ENCODE results near the gene ITGA4.

ITGA4 gene

DNA sequence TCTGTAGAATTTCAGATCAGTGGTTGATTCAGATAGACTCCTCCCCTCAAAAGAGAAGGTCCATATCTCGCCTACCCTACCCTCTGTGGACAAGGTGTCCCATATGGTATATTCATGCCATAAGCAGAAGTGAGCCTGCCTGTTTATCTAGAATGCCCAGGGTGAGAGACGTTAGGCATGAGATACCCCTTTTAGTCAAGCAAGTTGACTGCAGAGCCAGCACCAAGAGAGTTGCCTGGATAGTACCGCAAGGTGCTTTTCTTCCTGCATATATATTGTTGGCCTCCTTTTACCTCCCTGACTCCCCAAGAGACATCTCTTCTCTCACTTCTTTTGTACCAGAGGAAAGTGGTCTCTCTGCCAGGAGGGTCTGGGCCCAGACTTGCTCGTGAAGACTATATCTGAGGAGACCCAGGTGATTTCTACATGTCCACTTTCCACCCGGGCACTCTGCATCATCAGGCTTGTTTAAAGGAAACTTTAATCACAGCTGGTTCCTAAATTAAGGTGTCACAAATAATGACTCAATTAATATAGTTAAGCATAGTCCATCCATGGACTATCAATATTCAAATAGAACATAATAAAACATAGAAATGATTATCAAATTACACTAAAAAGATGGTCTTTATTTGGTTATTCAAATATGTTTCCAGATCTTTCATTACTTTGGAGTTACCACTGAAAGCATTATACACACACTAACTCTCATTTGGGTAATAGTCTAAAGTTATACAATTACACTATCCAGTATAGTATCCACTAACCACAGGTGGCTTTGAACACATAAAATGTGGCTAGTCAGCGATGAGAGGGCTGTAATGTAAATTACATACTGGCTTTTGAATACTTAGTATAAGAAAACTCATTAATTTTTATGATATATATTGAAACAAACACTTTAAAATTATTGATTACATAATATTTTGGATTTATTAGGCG, 4.1 kb downstream of the ITGA4 start:
- no peak overlapping the region for H3K9ac ChIP-seq (ENCODE audit: low read depth, low read length)
- H3K4me3 ChIP-seq (ENCODE audit: low read length), result no peak overlapping the region
- H3K27me3 ChIP-seq (ENCODE audit: control insufficient read depth, insufficient read depth, low read length), result no peaks in the 10 kb centered on the region
- no peaks in the 10 kb centered on the region for H3K9me3 ChIP-seq (replicated peaks; ENCODE audit: low read length)
- peaks cover 37% of the 10 kb centered on the region for H3K4me1 ChIP-seq (ENCODE audit: control insufficient read depth, insufficient read depth, low read length)
- H3K36me3 ChIP-seq (ENCODE audit: insufficient read depth, low read length), result no peaks in the 10 kb centered on the region
- H3K4me2 ChIP-seq (ENCODE audit: low read length), result no peak overlapping the region

DNA sequence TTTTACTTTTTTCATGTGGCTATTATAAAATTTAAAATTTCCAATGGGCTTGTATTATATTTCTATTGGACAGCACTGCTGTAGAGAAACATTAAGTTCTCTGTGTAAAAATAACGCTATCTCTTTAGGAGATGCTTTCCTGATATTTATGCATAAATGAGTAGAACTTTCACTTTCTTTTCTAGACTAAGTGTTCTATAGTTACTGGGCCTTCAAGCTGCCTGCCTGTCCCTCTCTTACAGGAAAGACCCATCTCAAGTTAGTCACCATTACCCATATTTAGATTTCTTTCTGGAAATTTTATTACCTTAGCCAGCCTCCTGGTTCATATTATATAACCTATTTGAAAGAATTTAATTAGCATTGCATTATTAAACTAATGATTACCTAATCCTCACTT, 4.8 kb downstream of the ITGA4 start:
- Histone ChIP-seq H3K4me1 (ENCODE audit: control insufficient read depth, insufficient read depth, low read length) (peaks cover 33% of the 10 kb centered on the region), H3K4me2 (ENCODE audit: low read length) (no peak overlapping the region), H3K9me3 (replicated peaks; ENCODE audit: low read length) (no peaks in the 10 kb centered on the region), H3K9ac (ENCODE audit: low read depth, low read length) (no peak overlapping the region), H3K36me3 (ENCODE audit: insufficient read depth, low read length) (no peaks in the 10 kb centered on the region), H3K27me3 (ENCODE audit: control insufficient read depth, insufficient read depth, low read length) (no peaks in the 10 kb centered on the region), H3K4me3 (ENCODE audit: low read length) (no peak overlapping the region)

DNA sequence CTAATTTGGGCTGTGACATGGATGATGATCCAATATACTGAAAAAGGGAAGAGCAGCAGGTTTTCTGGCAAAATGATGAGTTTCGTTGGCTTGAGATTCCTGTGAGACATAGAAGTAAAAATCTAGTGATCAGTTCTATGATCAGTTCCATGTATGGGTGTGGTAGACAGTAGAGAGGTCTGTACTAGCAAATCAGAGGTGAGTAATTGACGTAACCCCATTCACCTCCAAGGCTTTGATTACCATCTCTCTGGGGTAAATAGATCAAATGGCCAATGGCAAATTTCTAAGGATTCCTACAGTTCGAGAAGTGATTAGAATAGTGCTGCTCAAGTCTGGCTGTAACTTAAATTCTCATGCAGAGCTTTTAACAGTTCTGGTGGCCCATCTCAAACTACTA, 6.4 kb downstream of the ITGA4 start:
- Histone ChIP-seq H3K9ac (ENCODE audit: low read depth, low read length) (no peak overlapping the region), H3K4me3 (ENCODE audit: low read length) (no peak overlapping the region)

GRCh38 chr2:181464966-181465365, 7.8 kb downstream of the ITGA4 start:
- Histone ChIP-seq H3K4me1 (ENCODE audit: control insufficient read depth, insufficient read depth, low read length) (peaks cover 16% of the 10 kb centered on the region), H3K27me3 (ENCODE audit: control insufficient read depth, insufficient read depth, low read length) (no peaks in the 10 kb centered on the region), H3K4me2 (ENCODE audit: low read length) (no peak overlapping the region), H3K9ac (ENCODE audit: low read depth, low read length) (no peak overlapping the region), H3K9me3 (replicated peaks; ENCODE audit: low read length) (no peaks in the 10 kb centered on the region), H3K4me3 (ENCODE audit: low read length) (no peak overlapping the region), H3K36me3 (ENCODE audit: insufficient read depth, low read length) (no peaks in the 10 kb centered on the region)

More for the DNA sequence above, 6.4 kb downstream of the ITGA4 start:
- H3K9me3 ChIP-seq (replicated peaks; ENCODE audit: low read length), result no peaks in the 10 kb centered on the region
- peaks cover 27% of the 10 kb centered on the region for H3K4me1 ChIP-seq (ENCODE audit: control insufficient read depth, insufficient read depth, low read length)
- H3K36me3 ChIP-seq (ENCODE audit: insufficient read depth, low read length), result no peaks in the 10 kb centered on the region
- no peaks in the 10 kb centered on the region for H3K27me3 ChIP-seq (ENCODE audit: control insufficient read depth, insufficient read depth, low read length)
- H3K4me2 ChIP-seq (ENCODE audit: low read length), result no peak overlapping the region

GRCh38 chr2:181465676-181466375, 8.6 kb downstream of the ITGA4 start:
- Histone ChIP-seq H3K4me2 (ENCODE audit: low read length) (no peak overlapping the region), H3K4me1 (ENCODE audit: control insufficient read depth, insufficient read depth, low read length) (peaks cover 11% of the 10 kb centered on the region), H3K36me3 (ENCODE audit: insufficient read depth, low read length) (no peaks in the 10 kb centered on the region), H3K9me3 (replicated peaks; ENCODE audit: low read length) (no peaks in the 10 kb centered on the region), H3K27me3 (ENCODE audit: control insufficient read depth, insufficient read depth, low read length) (no peaks in the 10 kb centered on the region), H3K4me3 (ENCODE audit: low read length) (no peak overlapping the region), H3K9ac (ENCODE audit: low read depth, low read length) (no peak overlapping the region)

- H3K27me3 ChIP-seq (ENCODE audit: control insufficient read depth, insufficient read depth, low read length), result no peaks in the 10 kb centered on the region
- H3K9ac ChIP-seq (ENCODE audit: low read depth, low read length), result no peak overlapping the region
- no peak overlapping the region for H3K4me3 ChIP-seq (ENCODE audit: low read length)
- H3K4me2 ChIP-seq (ENCODE audit: low read length), result no peak overlapping the region
- H3K36me3 ChIP-seq (ENCODE audit: insufficient read depth, low read length), result no peaks in the 10 kb centered on the region
- peaks cover 14% of the 10 kb centered on the region for H3K4me1 ChIP-seq (ENCODE audit: control insufficient read depth, insufficient read depth, low read length)
- no peaks in the 10 kb centered on the region for H3K9me3 ChIP-seq (replicated peaks; ENCODE audit: low read length)
These were observed 9.7 kb downstream of the ITGA4 start for GRCh38 chr2:181466661-181467576.

GRCh38 chr2:181467966-181468707, 11.0 kb downstream of the ITGA4 start:
- no peaks in the 10 kb centered on the region for H3K9me3 ChIP-seq (replicated peaks; ENCODE audit: low read length)
- no peaks in the 10 kb centered on the region for H3K36me3 ChIP-seq (ENCODE audit: insufficient read depth, low read length)
- H3K9ac ChIP-seq (ENCODE audit: low read depth, low read length), result no peak overlapping the region
- H3K4me3 ChIP-seq (ENCODE audit: low read length), result no peak overlapping the region
- no peaks in the 10 kb centered on the region for H3K27me3 ChIP-seq (ENCODE audit: control insufficient read depth, insufficient read depth, low read length)
- peaks cover 14% of the 10 kb centered on the region for H3K4me1 ChIP-seq (ENCODE audit: control insufficient read depth, insufficient read depth, low read length)
- no peak overlapping the region for H3K4me2 ChIP-seq (ENCODE audit: low read length)

DNA sequence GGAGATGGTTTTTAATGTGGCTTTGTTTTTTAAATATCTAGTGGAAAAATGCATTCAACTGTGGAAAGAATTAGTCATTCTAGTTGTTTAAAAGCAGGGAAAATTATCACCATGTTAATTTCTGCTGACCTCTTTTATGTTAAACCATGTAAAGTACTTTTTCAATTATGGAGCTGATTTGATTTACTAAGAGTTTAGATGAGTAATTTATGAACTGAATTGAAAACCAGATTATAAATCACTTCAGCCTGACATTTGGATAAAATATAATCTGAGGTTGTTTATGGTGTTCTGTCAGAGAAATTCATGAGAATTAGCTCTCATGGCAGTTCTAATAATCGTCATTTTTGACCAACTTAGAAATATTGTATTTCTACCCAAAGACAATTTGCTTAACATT, 11.6 kb downstream of the ITGA4 start:
- Histone ChIP-seq H3K4me1 (ENCODE audit: control insufficient read depth, insufficient read depth, low read length) (peaks cover 14% of the 10 kb centered on the region), H3K9ac (ENCODE audit: low read depth, low read length) (no peak overlapping the region), H3K36me3 (ENCODE audit: insufficient read depth, low read length) (no peaks in the 10 kb centered on the region), H3K4me3 (ENCODE audit: low read length) (no peak overlapping the region), H3K27me3 (ENCODE audit: control insufficient read depth, insufficient read depth, low read length) (no peaks in the 10 kb centered on the region), H3K4me2 (ENCODE audit: low read length) (no peak overlapping the region), H3K9me3 (replicated peaks; ENCODE audit: low read length) (no peaks in the 10 kb centered on the region)

- H3K9me3 ChIP-seq (replicated peaks; ENCODE audit: low read length), result no peaks in the 10 kb centered on the region
- H3K9ac ChIP-seq (ENCODE audit: low read depth, low read length), result no peak overlapping the region
- no peak overlapping the region for H3K4me3 ChIP-seq (ENCODE audit: low read length)
- no peak overlapping the region for H3K4me2 ChIP-seq (ENCODE audit: low read length)
- peaks cover 8% of the 10 kb centered on the region for H3K36me3 ChIP-seq (ENCODE audit: insufficient read depth, low read length)
- H3K27me3 ChIP-seq (ENCODE audit: control insufficient read depth, insufficient read depth, low read length), result no peaks in the 10 kb centered on the region
- H3K4me1 ChIP-seq (ENCODE audit: control insufficient read depth, insufficient read depth, low read length), result peaks cover 6% of the 10 kb centered on the region
These were observed 14.0 kb downstream of the ITGA4 start for GRCh38 chr2:181471226-181471625.

DNA sequence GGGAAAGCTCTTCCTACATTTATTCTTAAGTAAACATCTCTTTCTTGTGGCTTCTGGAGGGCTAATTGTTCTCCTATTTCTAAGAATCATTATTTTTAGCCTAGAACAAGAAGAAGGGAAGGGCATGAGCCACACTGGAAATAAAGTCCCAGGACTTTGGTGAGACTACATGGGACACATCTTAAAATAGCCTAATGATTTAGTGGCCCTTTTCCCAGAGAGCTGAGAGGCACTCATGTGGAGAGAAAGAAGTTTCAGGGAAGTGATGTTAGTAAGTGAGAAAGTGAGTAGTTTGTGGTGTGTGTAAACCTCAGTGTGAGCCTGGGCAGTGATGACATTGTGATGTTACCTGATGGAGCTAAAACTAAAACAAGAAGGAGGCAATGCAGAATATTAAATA, 14.6 kb downstream of the ITGA4 start:
- Histone ChIP-seq H3K9ac (ENCODE audit: low read depth, low read length) (no peak overlapping the region), H3K36me3 (ENCODE audit: insufficient read depth, low read length) (peaks cover 13% of the 10 kb centered on the region), H3K9me3 (replicated peaks; ENCODE audit: low read length) (no peaks in the 10 kb centered on the region), H3K4me1 (ENCODE audit: control insufficient read depth, insufficient read depth, low read length) (peaks cover 3% of the 10 kb centered on the region), H3K4me3 (ENCODE audit: low read length) (no peak overlapping the region), H3K27me3 (ENCODE audit: control insufficient read depth, insufficient read depth, low read length) (no peaks in the 10 kb centered on the region), H3K4me2 (ENCODE audit: low read length) (no peak overlapping the region)

Data from skeletal muscle satellite cell (primary cell).